ENCODE results near the gene FBXO8. TPM values are rescaled to one million over a fixed set of nuclear protein-coding genes. Genes with fewer than 3 reads are reported as not detected.

FBXO8 gene
- total and polyA plus RNA-seq, 2 of the 4 experiments (the other 2 are of a cell fraction): 11.3 to 25.6 TPM

DNA sequence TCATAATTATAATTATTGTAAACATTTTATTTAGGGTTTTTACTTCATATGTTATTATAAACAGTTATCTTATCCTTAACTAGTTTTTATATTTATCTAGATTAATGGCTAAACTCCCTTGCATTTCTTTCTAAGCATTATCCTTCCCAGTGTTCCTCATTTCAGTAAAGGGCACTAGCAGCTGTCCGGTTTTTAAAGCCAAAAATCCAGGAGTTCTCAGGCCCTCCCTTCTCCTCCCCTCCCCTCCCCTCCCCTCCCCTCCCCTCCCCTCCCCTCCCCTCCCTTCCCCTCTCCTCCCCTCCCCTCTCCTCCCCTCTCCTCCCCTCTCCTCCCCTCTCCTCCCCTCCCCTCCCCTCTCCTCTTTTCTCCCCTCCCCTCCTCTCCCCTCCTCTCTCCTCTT lies 58.9 kb downstream of the FBXO8 start:
- Histone ChIP-seq H3K4me2 (ENCODE audit: low read depth, low read length) (no peak overlapping the region), H4K5ac (ENCODE audit: low read depth, low read length) (no peak overlapping the region), H4K20me1 (ENCODE audit: insufficient read depth, low read length) (no peaks in the 10 kb centered on the region), H3K23ac (ENCODE audit: low read depth, low read length) (no peak overlapping the region), H3K79me1 (ENCODE audit: low read depth in 1 of 2, low read length in 2 of 2) (no peaks in the 10 kb centered on the region), H3K4me3 (ENCODE audit: insufficient read depth, low read depth, low read length) (no peak overlapping the region), H3K4me1 (ENCODE audit: control insufficient read depth, insufficient read depth, low read length) (no peaks in the 10 kb centered on the region), H2AFZ (replicated peaks; ENCODE audit: low read length, poor library complexity) (no peak overlapping the region), H3K56ac (ENCODE audit: extremely low read depth, insufficient read depth, low read length) (no peak overlapping the region), H2BK20ac (ENCODE audit: low read depth, low read length) (no peak overlapping the region), H3K14ac (replicated peaks; ENCODE audit: low read depth, low read length) (no peak overlapping the region), H2BK120ac (ENCODE audit: low read depth, low read length) (no peak overlapping the region), H3K27ac (ENCODE audit: insufficient read depth, low read length) (no peak overlapping the region), H3K9me3 (ENCODE audit: control insufficient read depth, insufficient read depth, low read length) (no peaks in the 10 kb centered on the region), H3K36me3 (ENCODE audit: control insufficient read depth, insufficient read depth, low read length) (no peaks in the 10 kb centered on the region), H3K18ac (ENCODE audit: low read depth, low read length) (no peak overlapping the region), H3K27me3 (ENCODE audit: control insufficient read depth, insufficient read depth, low read length) (peaks cover 1% of the 10 kb centered on the region), H3K9ac (ENCODE audit: low read depth, low read length) (no peak overlapping the region), H2BK5ac (ENCODE audit: low read depth, low read length, poor library complexity, severe bottlenecking) (no peak overlapping the region), H2AK5ac (ENCODE audit: low read depth, low read length) (no peak overlapping the region), H4K91ac (ENCODE audit: insufficient read depth, low read depth, low read length) (no peak overlapping the region), H2AK9ac (replicated peaks; ENCODE audit: low read depth, low read length, poor library complexity) (no peak overlapping the region), H3K9me1 (ENCODE audit: insufficient read depth, low read length) (no peaks in the 10 kb centered on the region), H4K8ac (ENCODE audit: low read depth in 2 of 2, low read length in 2 of 2) (no peak overlapping the region), H2BK15ac (ENCODE audit: low read depth, low read length) (no peak overlapping the region), H3K4ac (ENCODE audit: low read depth, low read length) (no peak overlapping the region)
- in situ Hi-C loops (cut with MboI; ENCODE audit: low sequenced_read_pairs) (loop anchor here (10.0 kb wide), 1 partner anchor 90 kb away; no protein-coding TSS in a partner anchor), intact Hi-C loops (cut with micrococcal nuclease) (no loop called here), dilution Hi-C loops (cut with HindIII; ENCODE audit: low sequenced_read_pairs, unreplicated experiment) (no loop called here)
- DNase-seq (no peak), ATAC-seq (ENCODE audit: low read depth) (no peak)
- CTCF ChIA-PET: no interaction called here
- no CpG with 5 or more reads among the region's 1 CpG for whole genome bisulfite sequencing, 2 experiments (ENCODE audit: extremely low coverage in 2 of 2, insufficient read length in 1 of 2)
- POLR2A ChIA-PET (ENCODE audit: unreplicated experiment): no interaction called here
- BruUV-seq (replicated peaks): no TSS peak
- TF ChIP-seq POLR2A (IDR thresholded peaks at IDR 0.05; ENCODE audit: low read depth, low read length): no peak
- TF ChIP-seq SMC3 (IDR thresholded peaks at IDR 0.05; ENCODE audit: low read depth, low read length): no peak
- no peak for TF ChIP-seq BHLHE40 (IDR thresholded peaks at IDR 0.05; ENCODE audit: low read depth, low read length)
- TF ChIP-seq CEBPB (IDR thresholded peaks at IDR 0.05; ENCODE audit: low read depth, low read length): no peak
- TF ChIP-seq, protein P1, sequence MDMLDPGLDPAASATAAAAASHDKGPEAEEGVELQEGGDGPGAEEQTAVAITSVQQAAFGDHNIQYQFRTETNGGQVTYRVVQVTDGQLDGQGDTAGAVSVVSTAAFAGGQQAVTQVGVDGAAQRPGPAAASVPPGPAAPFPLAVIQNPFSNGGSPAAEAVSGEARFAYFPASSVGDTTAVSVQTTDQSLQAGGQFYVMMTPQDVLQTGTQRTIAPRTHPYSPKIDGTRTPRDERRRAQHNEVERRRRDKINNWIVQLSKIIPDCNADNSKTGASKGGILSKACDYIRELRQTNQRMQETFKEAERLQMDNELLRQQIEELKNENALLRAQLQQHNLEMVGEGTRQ (IDR thresholded peaks at IDR 0.05; ENCODE audit: low read depth, low read length): no peak
- TF ChIP-seq MAZ (IDR thresholded peaks at IDR 0.05; ENCODE audit: borderline replicate concordance, low read depth, low read length): no peak
